ENCODE data around the gene BMS1. TPM values are rescaled to one million over a fixed set of nuclear protein-coding genes. Genes with fewer than 3 reads are reported as not detected.

BMS1 gene
- total and polyA plus RNA-seq, 2 of the 4 experiments (the other 2 are of a cell fraction) = 7.5 to 22.9 TPM

DNA sequence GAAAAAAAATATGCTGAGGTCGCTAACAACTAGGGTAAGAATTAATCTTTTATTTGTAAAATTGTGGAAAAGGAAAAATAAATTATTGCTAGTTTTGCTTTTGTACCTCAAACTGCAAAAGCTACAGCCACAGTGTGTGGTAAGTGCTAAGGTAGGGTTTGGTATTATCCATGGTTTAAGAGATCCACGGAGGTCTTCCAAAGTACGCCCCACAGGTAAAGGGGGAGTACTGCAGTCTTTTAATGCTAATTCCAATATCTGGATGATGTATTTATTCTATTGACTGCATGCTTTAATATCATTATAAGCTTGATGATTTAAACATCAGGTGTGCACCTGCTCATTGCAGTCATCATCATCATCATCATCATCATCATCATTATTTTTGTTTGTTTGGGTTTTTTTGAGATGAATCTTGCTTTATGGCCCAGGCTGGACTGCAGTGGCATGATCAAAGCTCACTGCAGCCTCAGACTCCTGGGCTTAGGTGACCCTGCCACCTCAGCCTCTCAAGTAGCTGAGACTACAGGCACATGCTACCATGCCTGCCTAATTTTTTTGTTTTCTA lies 38.4 kb upstream of the BMS1 start:
- Histone ChIP-seq H3K36me3 (ENCODE audit: control insufficient read depth, insufficient read depth, low read length) (no peaks in the 10 kb centered on the region), H3K23ac (ENCODE audit: low read depth, low read length) (no peak overlapping the region), H4K20me1 (ENCODE audit: insufficient read depth, low read length) (no peaks in the 10 kb centered on the region), H3K27me3 (ENCODE audit: control insufficient read depth, insufficient read depth, low read length) (no peaks in the 10 kb centered on the region), H2BK120ac (ENCODE audit: low read depth, low read length) (no peak overlapping the region), H2AK9ac (replicated peaks; ENCODE audit: low read depth, low read length, poor library complexity) (no peak overlapping the region), H3K4me1 (ENCODE audit: control insufficient read depth, insufficient read depth, low read length) (no peaks in the 10 kb centered on the region), H3K4ac (ENCODE audit: low read depth, low read length) (no peak overlapping the region), H3K79me1 (ENCODE audit: low read depth in 1 of 2, low read length in 2 of 2) (no peaks in the 10 kb centered on the region), H3K4me2 (ENCODE audit: low read depth, low read length) (no peak overlapping the region), H3K27ac (ENCODE audit: insufficient read depth, low read length) (no peak overlapping the region), H2AFZ (replicated peaks; ENCODE audit: low read length, poor library complexity) (no peak overlapping the region), H3K9me3 (ENCODE audit: control insufficient read depth, insufficient read depth, low read length) (no peaks in the 10 kb centered on the region), H4K91ac (ENCODE audit: insufficient read depth, low read depth, low read length) (no peak overlapping the region), H3K14ac (replicated peaks; ENCODE audit: low read depth, low read length) (no peak overlapping the region), H2AK5ac (ENCODE audit: low read depth, low read length) (no peak overlapping the region), H2BK15ac (ENCODE audit: low read depth, low read length) (no peak overlapping the region), H2BK5ac (ENCODE audit: low read depth, low read length, poor library complexity, severe bottlenecking) (no peak overlapping the region), H3K18ac (ENCODE audit: low read depth, low read length) (no peak overlapping the region), H4K5ac (ENCODE audit: low read depth, low read length) (no peak overlapping the region), H3K56ac (ENCODE audit: extremely low read depth, insufficient read depth, low read length) (no peak overlapping the region), H4K8ac (ENCODE audit: low read depth in 2 of 2, low read length in 2 of 2) (no peak overlapping the region), H3K9ac (ENCODE audit: low read depth, low read length) (no peak overlapping the region), H2BK20ac (ENCODE audit: low read depth, low read length) (no peak overlapping the region), H3K4me3 (ENCODE audit: insufficient read depth, low read depth, low read length) (no peak overlapping the region), H3K9me1 (ENCODE audit: insufficient read depth, low read length) (no peaks in the 10 kb centered on the region)
- dilution Hi-C loops (cut with HindIII; ENCODE audit: low sequenced_read_pairs, unreplicated experiment) = no loop called here
- WGBS, 2 experiments (ENCODE audit: extremely low coverage in 2 of 2, insufficient read length in 1 of 2) = no CpG with 5 or more reads among the region's 3 CpGs
- intact Hi-C loops (cut with micrococcal nuclease) = no loop called here
- in situ Hi-C loops (cut with MboI; ENCODE audit: low sequenced_read_pairs) = no loop called here
- TF ChIP-seq, protein P1, sequence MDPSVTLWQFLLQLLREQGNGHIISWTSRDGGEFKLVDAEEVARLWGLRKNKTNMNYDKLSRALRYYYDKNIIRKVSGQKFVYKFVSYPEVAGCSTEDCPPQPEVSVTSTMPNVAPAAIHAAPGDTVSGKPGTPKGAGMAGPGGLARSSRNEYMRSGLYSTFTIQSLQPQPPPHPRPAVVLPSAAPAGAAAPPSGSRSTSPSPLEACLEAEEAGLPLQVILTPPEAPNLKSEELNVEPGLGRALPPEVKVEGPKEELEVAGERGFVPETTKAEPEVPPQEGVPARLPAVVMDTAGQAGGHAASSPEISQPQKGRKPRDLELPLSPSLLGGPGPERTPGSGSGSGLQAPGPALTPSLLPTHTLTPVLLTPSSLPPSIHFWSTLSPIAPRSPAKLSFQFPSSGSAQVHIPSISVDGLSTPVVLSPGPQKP (IDR thresholded peaks at IDR 0.05; ENCODE audit: borderline replicate concordance, low read depth, low read length) = no peak
- no peak for TF ChIP-seq NFE2L2 (IDR thresholded peaks at IDR 0.05; ENCODE audit: low read depth, low read length)
- TF ChIP-seq, protein P2, sequence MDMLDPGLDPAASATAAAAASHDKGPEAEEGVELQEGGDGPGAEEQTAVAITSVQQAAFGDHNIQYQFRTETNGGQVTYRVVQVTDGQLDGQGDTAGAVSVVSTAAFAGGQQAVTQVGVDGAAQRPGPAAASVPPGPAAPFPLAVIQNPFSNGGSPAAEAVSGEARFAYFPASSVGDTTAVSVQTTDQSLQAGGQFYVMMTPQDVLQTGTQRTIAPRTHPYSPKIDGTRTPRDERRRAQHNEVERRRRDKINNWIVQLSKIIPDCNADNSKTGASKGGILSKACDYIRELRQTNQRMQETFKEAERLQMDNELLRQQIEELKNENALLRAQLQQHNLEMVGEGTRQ (IDR thresholded peaks at IDR 0.05; ENCODE audit: low read depth, low read length) = no peak
- no peak for TF ChIP-seq MAZ (IDR thresholded peaks at IDR 0.05; ENCODE audit: borderline replicate concordance, low read depth, low read length)
- no peak for TF ChIP-seq MXI1 (IDR thresholded peaks at IDR 0.05; ENCODE audit: borderline replicate concordance, low read depth, low read length)
- no peak for TF ChIP-seq RFX5 (IDR thresholded peaks at IDR 0.05; ENCODE audit: low read depth, low read length)
- no peak for TF ChIP-seq FOS (IDR thresholded peaks at IDR 0.05; ENCODE audit: low read depth, low read length)
- no peak for TF ChIP-seq POLR2A (IDR thresholded peaks at IDR 0.05; ENCODE audit: low read depth, low read length)
- TF ChIP-seq MAFK (IDR thresholded peaks at IDR 0.05; ENCODE audit: low read depth, low read length) = no peak
- ATAC-seq (ENCODE audit: low read depth) = no peak
- POLR2A ChIA-PET (ENCODE audit: unreplicated experiment) = no interaction called here
- no TSS peak for BruUV-seq (replicated peaks)
- DNase-seq = no peak
- CTCF ChIA-PET = interaction anchor here (1.5 kb wide), 1 partner anchor 9 kb away, joined by 4 read pairs; no protein-coding TSS in a partner anchor

Measured in IMR-90 (cell line).